ENCODE results near the gene CYP1B1. TPM values are rescaled to one million over a fixed set of nuclear protein-coding genes. Genes with fewer than 3 reads are reported as not detected.

Gene CYP1B1
- total and polyA plus RNA-seq, 2 donors (not counting 1 experiment from before 2014, with no cell fraction given) = 43.2 to 94.1 TPM

GRCh38 chr2:38095079-38095995 is 19.4 kb upstream of the CYP1B1 start:
- Histone ChIP-seq H4K20me1 (ENCODE audit: control insufficient read depth, extremely low read depth, insufficient read depth, low read length) (no peaks in the 10 kb centered on the region), H3K9me3 (ENCODE audit: control insufficient read depth, insufficient read depth, low read depth, low read length) (no peaks in the 10 kb centered on the region), H3K79me2 (ENCODE audit: control insufficient read depth, insufficient read depth, low read length) (no peaks in the 10 kb centered on the region), H3K9ac (ENCODE audit: insufficient read depth, low read length) (no peak overlapping the region), H2AFZ (ENCODE audit: low read length) (no peak overlapping the region), H3K4me3 (replicated peaks in 1 of 4; ENCODE audit: control extremely low read depth in 1 of 4, insufficient read depth in 1 of 4, low read depth in 3 of 4, low read length in 4 of 4) (no peak overlapping the region), H3K27ac (ENCODE audit: insufficient read depth, low read length) (no peak overlapping the region), H3K27me3 (ENCODE audit: control insufficient read depth, insufficient read depth, low read length) (peaks cover 2% of the 10 kb centered on the region), H3K4me2 (ENCODE audit: extremely low read depth, insufficient read depth, low read length) (no peak overlapping the region), H3K36me3 (ENCODE audit: control insufficient read depth, insufficient read depth, low read length) (no peaks in the 10 kb centered on the region), H3K4me1 (ENCODE audit: control insufficient read depth, extremely low read depth, insufficient read depth, low read length) (peaks cover 21% of the 10 kb centered on the region)
- no peak for DNase-seq (ENCODE audit: low read depth in 2 of 2)
- TF ChIP-seq CTCF (conservative IDR thresholded peaks at IDR 0.05 in 1 of 2, IDR thresholded peaks at IDR 0.05 in 1 of 2; ENCODE audit: low read depth in 1 of 2, low read length in 2 of 2) (no peak), EZH2 (IDR thresholded peaks at IDR 0.05; ENCODE audit: low read length, missing control alignments) (no peak)

- TF ChIP-seq CTCF (conservative IDR thresholded peaks at IDR 0.05 in 1 of 2, IDR thresholded peaks at IDR 0.05 in 1 of 2; ENCODE audit: low read depth in 1 of 2, low read length in 2 of 2) = no peak
- no peak for TF ChIP-seq EZH2 (IDR thresholded peaks at IDR 0.05; ENCODE audit: low read length, missing control alignments)
- no peaks in the 10 kb centered on the region for H3K36me3 ChIP-seq (ENCODE audit: control insufficient read depth, insufficient read depth, low read length)
- no peaks in the 10 kb centered on the region for H3K79me2 ChIP-seq (ENCODE audit: control insufficient read depth, insufficient read depth, low read length)
- H3K27me3 ChIP-seq (ENCODE audit: control insufficient read depth, insufficient read depth, low read length) = peaks cover 5% of the 10 kb centered on the region
- H3K27ac ChIP-seq (ENCODE audit: insufficient read depth, low read length) = peak overlapping the region; percentile 28
- peak in 1 of 2 donors; percentile 63 for DNase-seq (ENCODE audit: low read depth in 2 of 2)
- H3K4me1 ChIP-seq (ENCODE audit: control insufficient read depth, extremely low read depth, insufficient read depth, low read length) = peaks cover 16% of the 10 kb centered on the region
- H2AFZ ChIP-seq (ENCODE audit: low read length) = no peak overlapping the region
- H3K4me3 ChIP-seq (replicated peaks in 1 of 4; ENCODE audit: control extremely low read depth in 1 of 4, insufficient read depth in 1 of 4, low read depth in 3 of 4, low read length in 4 of 4) = no peak overlapping the region
- H3K4me2 ChIP-seq (ENCODE audit: extremely low read depth, insufficient read depth, low read length) = no peak overlapping the region
- no peak overlapping the region for H3K9ac ChIP-seq (ENCODE audit: insufficient read depth, low read length)
- no peaks in the 10 kb centered on the region for H3K9me3 ChIP-seq (ENCODE audit: control insufficient read depth, insufficient read depth, low read depth, low read length)
- no peaks in the 10 kb centered on the region for H4K20me1 ChIP-seq (ENCODE audit: control insufficient read depth, extremely low read depth, insufficient read depth, low read length)
Observed at GRCh38 chr2:38093527-38094165, 17.7 kb upstream of the CYP1B1 start.

GRCh38 chr2:38092196-38092902 is 16.4 kb upstream of the CYP1B1 start:
- TF ChIP-seq CTCF (conservative IDR thresholded peaks at IDR 0.05 in 1 of 2, IDR thresholded peaks at IDR 0.05 in 1 of 2; ENCODE audit: low read depth in 1 of 2, low read length in 2 of 2) (no peak), EZH2 (IDR thresholded peaks at IDR 0.05; ENCODE audit: low read length, missing control alignments) (no peak)
- H3K36me3 ChIP-seq (ENCODE audit: control insufficient read depth, insufficient read depth, low read length) = no peaks in the 10 kb centered on the region
- peak overlapping the region; percentile 36 for H3K4me2 ChIP-seq (ENCODE audit: extremely low read depth, insufficient read depth, low read length)
- peak overlapping the region in 1 of 4 experiments; percentile 7 for H3K4me3 ChIP-seq (replicated peaks in 1 of 4; ENCODE audit: control extremely low read depth in 1 of 4, insufficient read depth in 1 of 4, low read depth in 3 of 4, low read length in 4 of 4)
- H3K9me3 ChIP-seq (ENCODE audit: control insufficient read depth, insufficient read depth, low read depth, low read length) = no peaks in the 10 kb centered on the region
- peak overlapping the region; percentile 82 for H3K27ac ChIP-seq (ENCODE audit: insufficient read depth, low read length)
- H3K79me2 ChIP-seq (ENCODE audit: control insufficient read depth, insufficient read depth, low read length) = no peaks in the 10 kb centered on the region
- peak overlapping the region; percentile 61 for H2AFZ ChIP-seq (ENCODE audit: low read length)
- peak; percentile 71 to 99 for DNase-seq (ENCODE audit: low read depth in 2 of 2)
- peak overlapping the region; percentile 30 for H3K9ac ChIP-seq (ENCODE audit: insufficient read depth, low read length)
- no peaks in the 10 kb centered on the region for H4K20me1 ChIP-seq (ENCODE audit: control insufficient read depth, extremely low read depth, insufficient read depth, low read length)
- peaks cover 5% of the 10 kb centered on the region for H3K27me3 ChIP-seq (ENCODE audit: control insufficient read depth, insufficient read depth, low read length)
- H3K4me1 ChIP-seq (ENCODE audit: control insufficient read depth, extremely low read depth, insufficient read depth, low read length) = peaks cover 16% of the 10 kb centered on the region
